HEK293 (cell line): ENCODE measurements around the gene CCDC9B.

Experiments
- CTCF ChIA-PET: fragments of 350-600 bp; formaldehyde crosslinking; extraction: SDS; loops from one replicate; lab custom pipeline; 2021; ENCODE audit warnings: antibody characterized with exemption; lab: Yijun Ruan, JAX
- POLR2A ChIA-PET: fragments of 300-600 bp; formaldehyde crosslinking; extraction: SDS; loops from one replicate; lab custom pipeline; 2020; ENCODE audit warnings: antibody characterized with exemption, inconsistent platforms; lab: Yijun Ruan, JAX
- H3K27ac ChIP-seq: fragments of 200-500 bp; sonication (Bioruptor generic); 2 replicates; pipeline ENCODE4 v1.5.1; 2014; ENCODE audit warnings: low read depth, low read length, control low read depth, inconsistent platforms; ENCODE audit errors: extremely low read depth
- H3K36me3 ChIP-seq, 2 experiments: fragments of 200-500 bp in 1 of 2; sonication (Bioruptor generic) in 1 of 2; 1 replicate in 1 of 2; 2 replicates in 1 of 2; pipeline ENCODE4 v1.5.1; 2014 to 2017; ENCODE audit warnings: inconsistent platforms in 2 of 2, low read length in 2 of 2; ENCODE audit not compliant: control insufficient read depth in 2 of 2, insufficient read depth in 1 of 2
- H3K4me1 ChIP-seq: fragments of 200-500 bp; sonication (Bioruptor generic); 2 replicates; pipeline ENCODE4 v1.5.1; 2014; ENCODE audit warnings: mild to moderate bottlenecking, low read length, inconsistent platforms; ENCODE audit not compliant: control insufficient read depth, insufficient read depth
- H3K4me3 ChIP-seq: 2 replicates; pipeline ENCODE4 v1.5.1; 2011; ENCODE audit warnings: low read depth, mild to moderate bottlenecking, control low read depth, low read length, moderate library complexity
- H3K9me3 ChIP-seq: fragments of 200-500 bp; sonication (Bioruptor generic); 2 replicates; pipeline ENCODE4 v1.5.1; 2014; ENCODE audit warnings: low read depth, low read length, inconsistent platforms; ENCODE audit not compliant: control insufficient read depth, insufficient read depth
- GLIS2 ChIP-seq: fragments of 450-650 bp; formaldehyde crosslinking; IDR thresholded peaks from 2 replicates; pipeline ENCODE4 v1.5.1; 2016; ENCODE audit warnings: missing biosample characterization, missing genetic modification characterization
- OSR2 ChIP-seq: fragments of 450-650 bp; formaldehyde crosslinking; IDR thresholded peaks from 2 replicates; pipeline ENCODE4 v1.5.1; 2016; ENCODE audit warnings: missing biosample characterization, missing genetic modification characterization
- PRDM1 ChIP-seq: fragments of 450-650 bp; formaldehyde crosslinking; IDR thresholded peaks from 2 replicates; pipeline ENCODE4; 2016; ENCODE audit warnings: missing biosample characterization, missing genetic modification characterization
- SP7 ChIP-seq: fragments of 450-650 bp; formaldehyde crosslinking; IDR thresholded peaks from 2 replicates; pipeline ENCODE4 v1.5.1; 2016; ENCODE audit warnings: missing biosample characterization, missing genetic modification characterization
- WT1 ChIP-seq: fragments of 450-650 bp; formaldehyde crosslinking; IDR thresholded peaks from 2 replicates; pipeline ENCODE4 v1.5.1; 2016; ENCODE audit warnings: missing biosample characterization, missing genetic modification characterization
- ZBTB20 ChIP-seq: fragments of 450-650 bp; formaldehyde crosslinking; IDR thresholded peaks from 2 replicates; pipeline ENCODE4 v1.5.1; 2016; ENCODE audit warnings: missing biosample characterization, missing genetic modification characterization
- ZBTB21 ChIP-seq: fragments of 450-650 bp; formaldehyde crosslinking; IDR thresholded peaks from 2 replicates; pipeline ENCODE4 v1.5.1; 2017; ENCODE audit warnings: missing biosample characterization, missing genetic modification characterization
- ZIC2 ChIP-seq: fragments of 450-650 bp; formaldehyde crosslinking; IDR thresholded peaks from 2 replicates; pipeline ENCODE4 v1.5.1; 2016; ENCODE audit warnings: missing biosample characterization, missing genetic modification characterization
- ZNF138 ChIP-seq: fragments of 450-650 bp; formaldehyde crosslinking; IDR thresholded peaks from 2 replicates; pipeline ENCODE4 v1.5.1; 2016; ENCODE audit warnings: missing biosample characterization, missing genetic modification characterization, borderline replicate concordance
- ZNF280C ChIP-seq: fragments of 450-650 bp; formaldehyde crosslinking; IDR thresholded peaks from 2 replicates; pipeline ENCODE4 v1.5.1; 2016; ENCODE audit warnings: missing biosample characterization, missing genetic modification characterization
- ZNF585B ChIP-seq: fragments of 450-650 bp; formaldehyde crosslinking; IDR thresholded peaks from 2 replicates; pipeline ENCODE4 v1.5.1; 2016; ENCODE audit warnings: missing biosample characterization, missing genetic modification characterization
- ZNF629 ChIP-seq: fragments of 450-650 bp; formaldehyde crosslinking; IDR thresholded peaks from 2 replicates; pipeline ENCODE4 v1.5.1; 2017; ENCODE audit warnings: missing biosample characterization, missing genetic modification characterization
- ZNF76 ChIP-seq: fragments of 450-650 bp; formaldehyde crosslinking; IDR thresholded peaks from 2 replicates; pipeline ENCODE4; 2016; ENCODE audit warnings: low read depth, missing biosample characterization, missing genetic modification characterization, borderline replicate concordance
- TF ChIP-seq, protein P1 (sequence below): fragments of 450-650 bp; formaldehyde crosslinking; IDR thresholded peaks from 2 replicates; pipeline ENCODE4 v1.5.1; 2016; ENCODE audit warnings: missing biosample characterization, missing genetic modification characterization
- TF ChIP-seq, protein P2 (sequence below): fragments of 450-650 bp; formaldehyde crosslinking; IDR thresholded peaks from 2 replicates; pipeline ENCODE4 v1.5.1; 2016; ENCODE audit warnings: missing biosample characterization, missing genetic modification characterization, low read depth
- TF ChIP-seq, protein P3 (sequence below): fragments of 450-650 bp; formaldehyde crosslinking; IDR thresholded peaks from 2 replicates; pipeline ENCODE4 v1.5.1; 2016; ENCODE audit warnings: missing biosample characterization, missing genetic modification characterization, low read depth
- TF ChIP-seq, protein P4 (sequence below): fragments of 450-650 bp; formaldehyde crosslinking; IDR thresholded peaks from 2 replicates; pipeline ENCODE4 v1.5.1; 2017; ENCODE audit warnings: missing biosample characterization, missing genetic modification characterization

CCDC9B gene

DNA sequence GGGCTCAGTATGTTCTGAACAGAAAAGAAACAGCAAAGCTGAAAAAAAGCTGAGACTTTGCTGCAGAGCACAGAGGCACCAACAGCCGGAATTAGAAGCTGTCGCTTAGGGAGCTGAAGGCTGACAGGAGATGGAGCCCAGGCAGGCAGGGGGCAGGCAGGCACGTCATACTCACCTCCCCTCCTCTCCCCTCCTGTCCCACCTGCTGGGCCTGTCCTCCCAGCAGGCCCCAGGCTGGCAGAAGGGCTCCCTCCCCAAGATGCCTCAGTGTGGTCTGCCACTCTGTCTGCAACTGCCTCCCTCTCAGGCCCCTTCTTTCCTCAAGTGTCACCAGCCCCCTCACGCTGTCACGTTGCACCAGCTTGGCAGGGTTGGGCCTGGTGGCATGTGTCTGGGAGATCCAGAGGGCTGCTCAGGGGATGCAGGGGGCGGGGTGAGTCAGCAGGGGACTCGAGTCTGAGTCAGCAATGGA, 54.6 kb downstream of the CCDC9B start (continued):
- TF ChIP-seq ZNF138 (tag by site-specific recombination), result no peak
- TF ChIP-seq, protein P1, sequence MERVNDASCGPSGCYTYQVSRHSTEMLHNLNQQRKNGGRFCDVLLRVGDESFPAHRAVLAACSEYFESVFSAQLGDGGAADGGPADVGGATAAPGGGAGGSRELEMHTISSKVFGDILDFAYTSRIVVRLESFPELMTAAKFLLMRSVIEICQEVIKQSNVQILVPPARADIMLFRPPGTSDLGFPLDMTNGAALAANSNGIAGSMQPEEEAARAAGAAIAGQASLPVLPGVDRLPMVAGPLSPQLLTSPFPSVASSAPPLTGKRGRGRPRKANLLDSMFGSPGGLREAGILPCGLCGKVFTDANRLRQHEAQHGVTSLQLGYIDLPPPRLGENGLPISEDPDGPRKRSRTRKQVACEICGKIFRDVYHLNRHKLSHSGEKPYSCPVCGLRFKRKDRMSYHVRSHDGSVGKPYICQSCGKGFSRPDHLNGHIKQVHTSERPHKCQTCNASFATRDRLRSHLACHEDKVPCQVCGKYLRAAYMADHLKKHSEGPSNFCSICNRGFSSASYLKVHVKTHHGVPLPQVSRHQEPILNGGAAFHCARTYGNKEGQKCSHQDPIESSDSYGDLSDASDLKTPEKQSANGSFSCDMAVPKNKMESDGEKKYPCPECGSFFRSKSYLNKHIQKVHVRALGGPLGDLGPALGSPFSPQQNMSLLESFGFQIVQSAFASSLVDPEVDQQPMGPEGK (tag by site-specific recombination), result peak; percentile 73
- peak; percentile 93 for TF ChIP-seq ZIC2
- 0 out of 2 replicates have a peak, but pooled peaks have one; percentile 35 for TF ChIP-seq ZBTB21 (tag by site-specific recombination)
- TF ChIP-seq, protein P2, sequence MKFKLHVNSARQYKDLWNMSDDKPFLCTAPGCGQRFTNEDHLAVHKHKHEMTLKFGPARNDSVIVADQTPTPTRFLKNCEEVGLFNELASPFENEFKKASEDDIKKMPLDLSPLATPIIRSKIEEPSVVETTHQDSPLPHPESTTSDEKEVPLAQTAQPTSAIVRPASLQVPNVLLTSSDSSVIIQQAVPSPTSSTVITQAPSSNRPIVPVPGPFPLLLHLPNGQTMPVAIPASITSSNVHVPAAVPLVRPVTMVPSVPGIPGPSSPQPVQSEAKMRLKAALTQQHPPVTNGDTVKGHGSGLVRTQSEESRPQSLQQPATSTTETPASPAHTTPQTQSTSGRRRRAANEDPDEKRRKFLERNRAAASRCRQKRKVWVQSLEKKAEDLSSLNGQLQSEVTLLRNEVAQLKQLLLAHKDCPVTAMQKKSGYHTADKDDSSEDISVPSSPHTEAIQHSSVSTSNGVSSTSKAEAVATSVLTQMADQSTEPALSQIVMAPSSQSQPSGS, result no peak
- TF ChIP-seq WT1 (tag by site-specific recombination), result peak; percentile 91
- peak; percentile 64 for TF ChIP-seq ZNF629
- peak; percentile 27; the same call in 1 of the 2 replicates for TF ChIP-seq ZNF76 (tag by site-specific recombination)

DNA sequence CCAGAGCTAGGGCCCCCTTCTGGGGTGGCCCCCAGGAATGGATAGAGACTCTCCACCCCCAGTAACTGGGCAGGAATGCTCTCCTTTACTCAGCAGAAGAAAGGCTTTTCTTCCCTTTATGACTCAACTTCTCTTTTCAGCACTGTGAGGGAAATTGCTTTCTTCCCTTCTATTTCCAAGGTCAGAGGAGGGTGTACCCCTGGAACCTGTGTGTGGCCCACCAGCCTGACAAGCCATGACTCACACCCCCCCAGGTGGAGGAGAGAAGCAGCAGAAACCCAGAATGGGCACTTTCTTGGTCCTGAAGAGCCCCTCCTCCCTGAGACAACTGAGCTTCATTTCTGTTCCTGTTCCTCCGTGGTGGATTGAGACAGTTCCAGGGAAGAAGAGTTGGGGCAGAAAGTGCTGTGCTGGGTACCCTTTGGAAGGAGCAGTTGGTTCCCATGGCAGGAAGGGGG, 55.2 kb downstream of the CCDC9B start:
- no peaks in the 10 kb centered on the region for H3K9me3 ChIP-seq
- peaks cover 6% of the 10 kb centered on the region for H3K4me1 ChIP-seq
- H3K36me3 ChIP-seq, result no peaks in the 10 kb centered on the region
- H3K27ac ChIP-seq, result no peak overlapping the region
- TF ChIP-seq OSR2 (tag by site-specific recombination) (no peak), ZBTB20 (tag by site-specific recombination) (0 out of 2 replicates have a peak, but pooled peaks have one; percentile 9), GLIS2 (peak; percentile 46; the same call in 1 of the 2 replicates), ZNF280C (tag by site-specific recombination) (no peak), ZNF585B (no peak), PRDM1 (tag by site-specific recombination) (peak; percentile 74; the same call in 1 of the 2 replicates), SP7 (tag by site-specific recombination) (no peak)
- TF ChIP-seq, protein P3, sequence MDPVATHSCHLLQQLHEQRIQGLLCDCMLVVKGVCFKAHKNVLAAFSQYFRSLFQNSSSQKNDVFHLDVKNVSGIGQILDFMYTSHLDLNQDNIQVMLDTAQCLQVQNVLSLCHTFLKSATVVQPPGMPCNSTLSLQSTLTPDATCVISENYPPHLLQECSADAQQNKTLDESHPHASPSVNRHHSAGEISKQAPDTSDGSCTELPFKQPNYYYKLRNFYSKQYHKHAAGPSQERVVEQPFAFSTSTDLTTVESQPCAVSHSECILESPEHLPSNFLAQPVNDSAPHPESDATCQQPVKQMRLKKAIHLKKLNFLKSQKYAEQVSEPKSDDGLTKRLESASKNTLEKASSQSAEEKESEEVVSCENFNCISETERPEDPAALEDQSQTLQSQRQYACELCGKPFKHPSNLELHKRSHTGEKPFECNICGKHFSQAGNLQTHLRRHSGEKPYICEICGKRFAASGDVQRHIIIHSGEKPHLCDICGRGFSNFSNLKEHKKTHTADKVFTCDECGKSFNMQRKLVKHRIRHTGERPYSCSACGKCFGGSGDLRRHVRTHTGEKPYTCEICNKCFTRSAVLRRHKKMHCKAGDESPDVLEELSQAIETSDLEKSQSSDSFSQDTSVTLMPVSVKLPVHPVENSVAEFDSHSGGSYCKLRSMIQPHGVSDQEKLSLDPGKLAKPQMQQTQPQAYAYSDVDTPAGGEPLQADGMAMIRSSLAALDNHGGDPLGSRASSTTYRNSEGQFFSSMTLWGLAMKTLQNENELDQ (tag by site-specific recombination), result no peak
- TF ChIP-seq, protein P4, sequence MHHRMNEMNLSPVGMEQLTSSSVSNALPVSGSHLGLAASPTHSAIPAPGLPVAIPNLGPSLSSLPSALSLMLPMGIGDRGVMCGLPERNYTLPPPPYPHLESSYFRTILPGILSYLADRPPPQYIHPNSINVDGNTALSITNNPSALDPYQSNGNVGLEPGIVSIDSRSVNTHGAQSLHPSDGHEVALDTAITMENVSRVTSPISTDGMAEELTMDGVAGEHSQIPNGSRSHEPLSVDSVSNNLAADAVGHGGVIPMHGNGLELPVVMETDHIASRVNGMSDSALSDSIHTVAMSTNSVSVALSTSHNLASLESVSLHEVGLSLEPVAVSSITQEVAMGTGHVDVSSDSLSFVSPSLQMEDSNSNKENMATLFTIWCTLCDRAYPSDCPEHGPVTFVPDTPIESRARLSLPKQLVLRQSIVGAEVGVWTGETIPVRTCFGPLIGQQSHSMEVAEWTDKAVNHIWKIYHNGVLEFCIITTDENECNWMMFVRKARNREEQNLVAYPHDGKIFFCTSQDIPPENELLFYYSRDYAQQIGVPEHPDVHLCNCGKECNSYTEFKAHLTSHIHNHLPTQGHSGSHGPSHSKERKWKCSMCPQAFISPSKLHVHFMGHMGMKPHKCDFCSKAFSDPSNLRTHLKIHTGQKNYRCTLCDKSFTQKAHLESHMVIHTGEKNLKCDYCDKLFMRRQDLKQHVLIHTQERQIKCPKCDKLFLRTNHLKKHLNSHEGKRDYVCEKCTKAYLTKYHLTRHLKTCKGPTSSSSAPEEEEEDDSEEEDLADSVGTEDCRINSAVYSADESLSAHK (tag by site-specific recombination), result no peak
- TF ChIP-seq, all 188 proteins: peak for 3
- H3K4me3 ChIP-seq, result no peak overlapping the region
- ChIA-PET CTCF (interaction anchor here (0.6 to 3.2 kb wide), 7 partner anchors 11 to 239 kb away, joined by 3 to 22 read pairs (median 4); no protein-coding TSS in a partner anchor), POLR2A (no interaction called here)
